WTC11 (cell line): ENCODE data around the gene ZNF394. TPM values are rescaled to one million over a fixed set of nuclear protein-coding genes. Genes with fewer than 3 reads are reported as not detected.

Source experiments
- CBFB ChIP-seq: sonication (generic); formaldehyde crosslinking; IDR thresholded peaks from 2 replicates; pipeline ENCODE4 v1.8.1; 2022; ENCODE audit warnings: mild to moderate bottlenecking, low read depth, missing genetic modification reagents
- E2F5 ChIP-seq: sonication (generic); formaldehyde crosslinking; IDR thresholded peaks from 2 replicates; pipeline ENCODE4 v1.8.1; 2022; ENCODE audit warnings: mild to moderate bottlenecking, moderate library complexity, missing genetic modification reagents
- ELF4 ChIP-seq: sonication (generic); formaldehyde crosslinking; IDR thresholded peaks from 2 replicates; pipeline ENCODE4 v1.8.1; 2022; ENCODE audit warnings: low read depth, mild to moderate bottlenecking, moderate library complexity, missing genetic modification reagents
- ETV6 ChIP-seq: sonication (generic); formaldehyde crosslinking; IDR thresholded peaks from 2 replicates; pipeline ENCODE4 v1.8.1; 2022; ENCODE audit warnings: mild to moderate bottlenecking, missing genetic modification reagents
- FOXP1 ChIP-seq: sonication (generic); formaldehyde crosslinking; IDR thresholded peaks from 2 replicates; pipeline ENCODE4 v1.8.0; 2022; ENCODE audit warnings: missing genetic modification reagents, mild to moderate bottlenecking, moderate library complexity, borderline replicate concordance
- GABPB1 ChIP-seq: sonication (generic); formaldehyde crosslinking; IDR thresholded peaks from 2 replicates; pipeline ENCODE4 v1.8.1; 2023; ENCODE audit warnings: mild to moderate bottlenecking, missing genetic modification reagents
- GTF2I ChIP-seq: fragments of 250-450 bp; sonication (Bioruptor Pico); conservative IDR thresholded peaks from 2 replicates; pipeline ENCODE4 v1.4.0; 2021; ENCODE audit warnings: mild to moderate bottlenecking
- HMGA2 ChIP-seq: fragments of 250-450 bp; sonication (Bioruptor Pico); IDR thresholded peaks from 2 replicates; pipeline ENCODE4 v1.4.0; 2021; ENCODE audit warnings: mild to moderate bottlenecking, moderate library complexity
- JAZF1 ChIP-seq: fragments of 250-450 bp; sonication (Bioruptor Pico); IDR thresholded peaks from 2 replicates; pipeline ENCODE4 v1.9.0; 2021; ENCODE audit warnings: moderate library complexity, mild to moderate bottlenecking, inconsistent platforms
- MLX ChIP-seq: sonication (generic); formaldehyde crosslinking; IDR thresholded peaks from 2 replicates; pipeline ENCODE4 v1.8.1; 2023; ENCODE audit warnings: mild to moderate bottlenecking, missing genetic modification reagents, moderate library complexity
- MYBL2 ChIP-seq: sonication (generic); formaldehyde crosslinking; IDR thresholded peaks from 2 replicates; pipeline ENCODE4 v1.8.1; 2023; ENCODE audit warnings: mild to moderate bottlenecking, moderate library complexity, missing genetic modification reagents
- NFE2L1 ChIP-seq: sonication (generic); formaldehyde crosslinking; IDR thresholded peaks from 2 replicates; pipeline ENCODE4 v1.8.1; 2023; ENCODE audit warnings: missing genetic modification reagents
- NR2C2 ChIP-seq: sonication (generic); formaldehyde crosslinking; IDR thresholded peaks from 2 replicates; pipeline ENCODE4 v1.8.0; 2022; ENCODE audit warnings: mild to moderate bottlenecking, missing genetic modification reagents
- OVOL2 ChIP-seq: fragments of 250-450 bp; sonication (Bioruptor Pico); IDR thresholded peaks from 2 replicates; pipeline ENCODE4 v1.9.0; 2021; ENCODE audit warnings: mild to moderate bottlenecking, borderline replicate concordance
- PRRX2 ChIP-seq: fragments of 250-450 bp; sonication (Bioruptor Pico); IDR thresholded peaks from 2 replicates; pipeline ENCODE4 v1.8.0; 2021; ENCODE audit warnings: mild to moderate bottlenecking
- SMAD3 ChIP-seq: sonication (generic); formaldehyde crosslinking; IDR thresholded peaks from 2 replicates; pipeline ENCODE4 v1.8.0; 2022; ENCODE audit warnings: missing genetic modification reagents, mild to moderate bottlenecking, borderline replicate concordance
- STAT6 ChIP-seq: sonication (generic); formaldehyde crosslinking; conservative IDR thresholded peaks from 2 replicates; pipeline ENCODE4 v1.8.1; 2023; ENCODE audit warnings: mild to moderate bottlenecking, low read depth, missing genetic modification reagents, moderate library complexity
- TCF7 ChIP-seq: sonication (generic); formaldehyde crosslinking; IDR thresholded peaks from 2 replicates; pipeline ENCODE4 v1.8.0; 2022; ENCODE audit warnings: mild to moderate bottlenecking, low read depth, missing genetic modification reagents, moderate library complexity
- TEAD4 ChIP-seq: sonication (generic); formaldehyde crosslinking; IDR thresholded peaks from 2 replicates; pipeline ENCODE4 v1.8.0; 2022; ENCODE audit warnings: mild to moderate bottlenecking, missing genetic modification reagents
- ZNF121 ChIP-seq: sonication (generic); formaldehyde crosslinking; IDR thresholded peaks from 2 replicates; pipeline ENCODE4 v1.8.0; 2023; ENCODE audit warnings: missing genetic modification reagents
- ZNF396 ChIP-seq: fragments of 250-450 bp; sonication (Bioruptor Pico); IDR thresholded peaks from 2 replicates; pipeline ENCODE4 v1.8.0; 2021; ENCODE audit warnings: mild to moderate bottlenecking, moderate library complexity, borderline replicate concordance
- ZNF423 ChIP-seq: fragments of 250-450 bp; sonication (Bioruptor Pico); IDR thresholded peaks from 2 replicates; pipeline ENCODE4 v2.1.2; 2022; ENCODE audit warnings: mild to moderate bottlenecking, moderate library complexity
- total RNA-seq: library from RNA; stranded (reverse); gene quantifications from 3 replicates; pipeline ENCODE4 v1.2.3, GENCODE V29; 2021
- TF ChIP-seq, protein P1 (sequence below): fragments of 200-600 bp; IDR thresholded peaks from 2 replicates; pipeline ENCODE4 v1.8.0; 2022; ENCODE audit warnings: antibody characterized with exemption
- TF ChIP-seq, protein P2 (sequence below): sonication (generic); formaldehyde crosslinking; IDR thresholded peaks from 2 replicates; pipeline ENCODE4 v1.8.0; 2022; ENCODE audit warnings: missing genetic modification reagents
- TF ChIP-seq, protein P3 (sequence below): sonication (generic); formaldehyde crosslinking; IDR thresholded peaks from 2 replicates; pipeline ENCODE4 v1.8.1; 2023; ENCODE audit warnings: mild to moderate bottlenecking, missing genetic modification reagents

ZNF394 gene
- total RNA-seq, 1 experiment from 2014 or later = 24.0 TPM

DNA sequence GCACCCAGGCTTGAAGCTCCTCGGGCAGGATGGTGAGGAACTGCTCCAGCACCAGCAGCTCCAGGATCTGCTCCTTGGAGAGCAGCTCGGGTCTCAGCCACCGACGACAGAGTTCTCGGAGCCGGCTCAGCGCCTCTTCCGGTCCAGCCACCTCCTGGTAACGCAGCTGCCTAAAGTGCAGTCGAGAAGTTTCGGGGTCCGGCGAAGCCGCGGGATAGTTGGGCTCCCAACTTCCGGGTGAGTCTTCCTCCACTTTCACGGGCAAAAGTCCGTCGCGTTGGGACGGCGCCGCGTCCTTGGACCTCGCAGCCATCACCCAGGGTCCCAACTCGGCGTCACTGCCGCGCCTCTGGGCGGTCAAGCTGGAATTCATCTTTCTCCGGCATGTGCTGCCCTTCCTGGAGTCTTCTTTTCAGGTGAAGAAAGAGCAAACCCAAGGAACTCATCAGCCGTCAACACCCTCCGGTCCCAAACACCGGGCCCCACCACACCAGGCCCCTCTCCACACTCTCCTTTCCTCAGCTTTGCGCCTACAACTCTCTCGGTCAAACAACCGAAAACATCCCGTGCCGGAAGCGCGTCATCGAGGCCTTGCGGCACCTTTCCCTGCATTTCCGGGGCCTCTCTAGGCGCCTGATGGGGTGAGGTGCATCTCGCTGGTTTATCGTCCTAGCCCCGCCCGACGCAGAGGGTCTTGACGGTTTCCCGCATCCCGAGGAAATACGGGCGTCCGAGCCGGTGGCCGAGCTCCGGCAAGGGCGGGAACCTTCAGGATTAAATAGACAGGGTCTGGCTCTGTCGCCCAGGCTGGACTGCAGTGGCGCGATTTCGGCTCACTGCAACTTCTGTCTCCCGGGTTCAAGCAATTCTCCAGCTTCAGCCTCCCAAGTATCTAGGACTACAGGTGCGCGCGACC is at the start of gene ZNF394 (continued):
- TF ChIP-seq, protein P1, sequence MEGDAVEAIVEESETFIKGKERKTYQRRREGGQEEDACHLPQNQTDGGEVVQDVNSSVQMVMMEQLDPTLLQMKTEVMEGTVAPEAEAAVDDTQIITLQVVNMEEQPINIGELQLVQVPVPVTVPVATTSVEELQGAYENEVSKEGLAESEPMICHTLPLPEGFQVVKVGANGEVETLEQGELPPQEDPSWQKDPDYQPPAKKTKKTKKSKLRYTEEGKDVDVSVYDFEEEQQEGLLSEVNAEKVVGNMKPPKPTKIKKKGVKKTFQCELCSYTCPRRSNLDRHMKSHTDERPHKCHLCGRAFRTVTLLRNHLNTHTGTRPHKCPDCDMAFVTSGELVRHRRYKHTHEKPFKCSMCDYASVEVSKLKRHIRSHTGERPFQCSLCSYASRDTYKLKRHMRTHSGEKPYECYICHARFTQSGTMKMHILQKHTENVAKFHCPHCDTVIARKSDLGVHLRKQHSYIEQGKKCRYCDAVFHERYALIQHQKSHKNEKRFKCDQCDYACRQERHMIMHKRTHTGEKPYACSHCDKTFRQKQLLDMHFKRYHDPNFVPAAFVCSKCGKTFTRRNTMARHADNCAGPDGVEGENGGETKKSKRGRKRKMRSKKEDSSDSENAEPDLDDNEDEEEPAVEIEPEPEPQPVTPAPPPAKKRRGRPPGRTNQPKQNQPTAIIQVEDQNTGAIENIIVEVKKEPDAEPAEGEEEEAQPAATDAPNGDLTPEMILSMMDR = no peak
- TF ChIP-seq E2F5 = 0 out of 2 replicates have a peak, but pooled peaks have one; percentile 60
- 0 out of 2 replicates have a peak, but pooled peaks have one; percentile 33 for TF ChIP-seq NR2C2 (CRISPR knock-in tag)
- TF ChIP-seq OVOL2 (CRISPR knock-in tag) = no peak
- no peak for TF ChIP-seq ZNF396
- TF ChIP-seq GABPB1 (CRISPR knock-in tag) = peak; percentile 78
- TF ChIP-seq TCF7 = no peak
- TF ChIP-seq ZNF423 (CRISPR knock-in tag) = no peak
- TF ChIP-seq ZNF121 (CRISPR knock-in tag) = no peak
- TF ChIP-seq MYBL2 (CRISPR knock-in tag) = peak; percentile 71
- peak; percentile 79 for TF ChIP-seq ETV6 (CRISPR knock-in tag)
- TF ChIP-seq CBFB (CRISPR knock-in tag) = no peak
- TF ChIP-seq, protein P2, sequence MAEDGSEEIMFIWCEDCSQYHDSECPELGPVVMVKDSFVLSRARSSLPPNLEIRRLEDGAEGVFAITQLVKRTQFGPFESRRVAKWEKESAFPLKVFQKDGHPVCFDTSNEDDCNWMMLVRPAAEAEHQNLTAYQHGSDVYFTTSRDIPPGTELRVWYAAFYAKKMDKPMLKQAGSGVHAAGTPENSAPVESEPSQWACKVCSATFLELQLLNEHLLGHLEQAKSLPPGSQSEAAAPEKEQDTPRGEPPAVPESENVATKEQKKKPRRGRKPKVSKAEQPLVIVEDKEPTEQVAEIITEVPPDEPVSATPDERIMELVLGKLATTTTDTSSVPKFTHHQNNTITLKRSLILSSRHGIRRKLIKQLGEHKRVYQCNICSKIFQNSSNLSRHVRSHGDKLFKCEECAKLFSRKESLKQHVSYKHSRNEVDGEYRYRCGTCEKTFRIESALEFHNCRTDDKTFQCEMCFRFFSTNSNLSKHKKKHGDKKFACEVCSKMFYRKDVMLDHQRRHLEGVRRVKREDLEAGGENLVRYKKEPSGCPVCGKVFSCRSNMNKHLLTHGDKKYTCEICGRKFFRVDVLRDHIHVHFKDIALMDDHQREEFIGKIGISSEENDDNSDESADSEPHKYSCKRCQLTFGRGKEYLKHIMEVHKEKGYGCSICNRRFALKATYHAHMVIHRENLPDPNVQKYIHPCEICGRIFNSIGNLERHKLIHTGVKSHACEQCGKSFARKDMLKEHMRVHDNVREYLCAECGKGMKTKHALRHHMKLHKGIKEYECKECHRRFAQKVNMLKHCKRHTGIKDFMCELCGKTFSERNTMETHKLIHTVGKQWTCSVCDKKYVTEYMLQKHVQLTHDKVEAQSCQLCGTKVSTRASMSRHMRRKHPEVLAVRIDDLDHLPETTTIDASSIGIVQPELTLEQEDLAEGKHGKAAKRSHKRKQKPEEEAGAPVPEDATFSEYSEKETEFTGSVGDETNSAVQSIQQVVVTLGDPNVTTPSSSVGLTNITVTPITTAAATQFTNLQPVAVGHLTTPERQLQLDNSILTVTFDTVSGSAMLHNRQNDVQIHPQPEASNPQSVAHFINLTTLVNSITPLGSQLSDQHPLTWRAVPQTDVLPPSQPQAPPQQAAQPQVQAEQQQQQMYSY (CRISPR knock-in tag) = no peak
- no peak for TF ChIP-seq PRRX2 (CRISPR knock-in tag)
- TF ChIP-seq MLX = no peak
- TF ChIP-seq ELF4 (CRISPR knock-in tag) = no peak
- TF ChIP-seq GTF2I (CRISPR knock-in tag) = no peak
- no peak for TF ChIP-seq JAZF1
- TF ChIP-seq SMAD3 (CRISPR knock-in tag) = peak; percentile 37; the same call in 1 of the 2 replicates
- TF ChIP-seq NFE2L1 (CRISPR knock-in tag) = no peak
- no peak for TF ChIP-seq STAT6
- TF ChIP-seq, protein P3, sequence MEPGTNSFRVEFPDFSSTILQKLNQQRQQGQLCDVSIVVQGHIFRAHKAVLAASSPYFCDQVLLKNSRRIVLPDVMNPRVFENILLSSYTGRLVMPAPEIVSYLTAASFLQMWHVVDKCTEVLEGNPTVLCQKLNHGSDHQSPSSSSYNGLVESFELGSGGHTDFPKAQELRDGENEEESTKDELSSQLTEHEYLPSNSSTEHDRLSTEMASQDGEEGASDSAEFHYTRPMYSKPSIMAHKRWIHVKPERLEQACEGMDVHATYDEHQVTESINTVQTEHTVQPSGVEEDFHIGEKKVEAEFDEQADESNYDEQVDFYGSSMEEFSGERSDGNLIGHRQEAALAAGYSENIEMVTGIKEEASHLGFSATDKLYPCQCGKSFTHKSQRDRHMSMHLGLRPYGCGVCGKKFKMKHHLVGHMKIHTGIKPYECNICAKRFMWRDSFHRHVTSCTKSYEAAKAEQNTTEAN = no peak
- TF ChIP-seq FOXP1 (CRISPR knock-in tag) = no peak
- no peak for TF ChIP-seq TEAD4
- TF ChIP-seq HMGA2 = no peak
